Measurements from ENCODE around the gene GRIN2A.

DNA sequence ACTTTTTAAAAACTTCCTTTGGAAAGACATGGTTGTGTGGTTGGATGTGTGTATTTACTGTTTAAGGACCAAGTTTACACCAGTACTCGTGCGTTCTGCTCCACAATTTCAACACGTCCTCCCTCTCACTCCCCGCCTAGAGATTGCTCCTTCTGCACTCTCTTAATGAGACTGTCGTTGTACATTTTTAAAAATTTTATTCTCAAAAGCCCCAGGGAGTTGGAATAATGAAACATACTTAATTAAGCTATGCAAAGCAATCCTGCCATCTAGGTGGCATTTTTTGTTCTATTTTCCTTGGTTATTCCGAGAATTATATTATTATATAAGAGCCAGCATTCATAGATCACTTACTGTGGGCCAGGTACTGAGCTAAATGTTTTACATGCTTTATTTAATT lies 264.5 kb downstream of the GRIN2A start:
- TF ChIP-seq MYC (IDR thresholded peaks at IDR 0.05; ENCODE audit: low read depth, low read length) (no peak), JUN (IDR thresholded peaks at IDR 0.05; ENCODE audit: borderline replicate concordance, insufficient read depth, insufficient read length, low read depth) (no peak), POLR2A (IDR thresholded peaks at IDR 0.05; ENCODE audit: low read depth, low read length) (no peak)
- TF ChIP-seq, protein P1, sequence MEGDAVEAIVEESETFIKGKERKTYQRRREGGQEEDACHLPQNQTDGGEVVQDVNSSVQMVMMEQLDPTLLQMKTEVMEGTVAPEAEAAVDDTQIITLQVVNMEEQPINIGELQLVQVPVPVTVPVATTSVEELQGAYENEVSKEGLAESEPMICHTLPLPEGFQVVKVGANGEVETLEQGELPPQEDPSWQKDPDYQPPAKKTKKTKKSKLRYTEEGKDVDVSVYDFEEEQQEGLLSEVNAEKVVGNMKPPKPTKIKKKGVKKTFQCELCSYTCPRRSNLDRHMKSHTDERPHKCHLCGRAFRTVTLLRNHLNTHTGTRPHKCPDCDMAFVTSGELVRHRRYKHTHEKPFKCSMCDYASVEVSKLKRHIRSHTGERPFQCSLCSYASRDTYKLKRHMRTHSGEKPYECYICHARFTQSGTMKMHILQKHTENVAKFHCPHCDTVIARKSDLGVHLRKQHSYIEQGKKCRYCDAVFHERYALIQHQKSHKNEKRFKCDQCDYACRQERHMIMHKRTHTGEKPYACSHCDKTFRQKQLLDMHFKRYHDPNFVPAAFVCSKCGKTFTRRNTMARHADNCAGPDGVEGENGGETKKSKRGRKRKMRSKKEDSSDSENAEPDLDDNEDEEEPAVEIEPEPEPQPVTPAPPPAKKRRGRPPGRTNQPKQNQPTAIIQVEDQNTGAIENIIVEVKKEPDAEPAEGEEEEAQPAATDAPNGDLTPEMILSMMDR (IDR thresholded peaks at IDR 0.05; ENCODE audit: extremely low read depth in 1 of 2, insufficient read depth in 1 of 2, low read depth in 1 of 2, low read length in 2 of 2): no peak
